A673 (cell line): Measurements from ENCODE around the gene HS1BP3.

Source experiments
- EZH2 ChIP-seq: fragments of 200-600 bp; sonication (generic); IDR thresholded peaks from 2 replicates; pipeline ENCODE4 v1.6.1; 2017; ENCODE audit warnings: borderline replicate concordance, low read depth, mild to moderate bottlenecking, mixed read lengths, antibody characterized with exemption, low read length; ENCODE audit not compliant: poor library complexity, severe bottlenecking
- TF ChIP-seq, protein P1 (sequence below): fragments of 300-800, 200-600 bp; sonication (generic); conservative IDR thresholded peaks from 2 replicates; pipeline ENCODE4 v1.5.1; 2017; ENCODE audit warnings: low read depth, mild to moderate bottlenecking, antibody characterized with exemption, low read length, moderate library complexity, mixed read lengths

DNA sequence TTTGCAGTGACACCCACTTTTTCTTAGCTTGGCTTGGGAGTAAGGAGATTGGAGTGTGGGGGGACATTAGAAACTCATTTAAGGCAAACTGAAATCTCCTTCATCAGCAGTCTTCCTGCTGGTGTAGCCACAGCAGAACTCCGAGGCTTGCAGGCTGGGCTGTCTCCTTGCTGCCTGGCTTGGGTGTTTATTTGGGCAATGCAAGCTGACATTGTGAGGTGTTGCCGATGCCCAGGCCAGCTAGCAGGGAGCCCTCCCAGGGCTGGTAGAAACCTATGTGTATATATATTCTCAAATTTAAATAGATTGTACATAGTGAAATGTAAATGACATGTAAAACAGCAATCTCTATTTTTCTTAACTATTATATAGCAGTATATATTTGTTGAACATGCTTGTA, 27.9 kb upstream of the HS1BP3 start:
- TF ChIP-seq, protein P1, sequence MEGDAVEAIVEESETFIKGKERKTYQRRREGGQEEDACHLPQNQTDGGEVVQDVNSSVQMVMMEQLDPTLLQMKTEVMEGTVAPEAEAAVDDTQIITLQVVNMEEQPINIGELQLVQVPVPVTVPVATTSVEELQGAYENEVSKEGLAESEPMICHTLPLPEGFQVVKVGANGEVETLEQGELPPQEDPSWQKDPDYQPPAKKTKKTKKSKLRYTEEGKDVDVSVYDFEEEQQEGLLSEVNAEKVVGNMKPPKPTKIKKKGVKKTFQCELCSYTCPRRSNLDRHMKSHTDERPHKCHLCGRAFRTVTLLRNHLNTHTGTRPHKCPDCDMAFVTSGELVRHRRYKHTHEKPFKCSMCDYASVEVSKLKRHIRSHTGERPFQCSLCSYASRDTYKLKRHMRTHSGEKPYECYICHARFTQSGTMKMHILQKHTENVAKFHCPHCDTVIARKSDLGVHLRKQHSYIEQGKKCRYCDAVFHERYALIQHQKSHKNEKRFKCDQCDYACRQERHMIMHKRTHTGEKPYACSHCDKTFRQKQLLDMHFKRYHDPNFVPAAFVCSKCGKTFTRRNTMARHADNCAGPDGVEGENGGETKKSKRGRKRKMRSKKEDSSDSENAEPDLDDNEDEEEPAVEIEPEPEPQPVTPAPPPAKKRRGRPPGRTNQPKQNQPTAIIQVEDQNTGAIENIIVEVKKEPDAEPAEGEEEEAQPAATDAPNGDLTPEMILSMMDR, result no peak
- TF ChIP-seq EZH2, result no peak
